Gastrocnemius medialis (tissue), 4 donors: ENCODE data around the gene THSD7B.

Experiments used
- CTCF ChIP-seq, 5 experiments: fragments of 450-650 bp in 3 of 5; fragments of 200-600 bp in 2 of 5; sonication (generic) in 2 of 5; IDR thresholded peaks in 4 of 5; conservative IDR thresholded peaks in 1 of 5; 1 replicate in 4 of 5; 2 replicates in 1 of 5; pipeline ENCODE4 v1.5.1; 2016 to 2019; ENCODE audit warnings: antibody characterized with exemption in 5 of 5, mild to moderate bottlenecking in 3 of 5, moderate library complexity in 3 of 5
- POLR2A ChIP-seq, 2 donors: fragments of 450-650 bp; IDR thresholded peaks; one replicate each; pipeline ENCODE4 v1.6.1; 2017; ENCODE audit warnings: antibody characterized with exemption in 2 of 2, mild to moderate bottlenecking in 2 of 2, moderate library complexity in 2 of 2

GRCh38 chr2:136783856-136784255, 18.5 kb downstream of the THSD7B start:
- no peak for TF ChIP-seq CTCF (IDR thresholded peaks at IDR 0.05 in 4 of 5, conservative IDR thresholded peaks at IDR 0.05 in 1 of 5)
- no peak for TF ChIP-seq POLR2A (IDR thresholded peaks at IDR 0.05)
